ENCODE data around the gene GASK1B.

Gene GASK1B

GRCh38 chr4:158134222-158134621, 38.6 kb downstream of the GASK1B start:
- no peak for DNase-seq

- no peak for DNase-seq
Measured at GRCh38 chr4:158133551-158133950, 39.3 kb downstream of the GASK1B start.

GRCh38 chr4:158131027-158131426, 41.8 kb downstream of the GASK1B start:
- no peak for DNase-seq

- DNase-seq: no peak
Measured at GRCh38 chr4:158130204-158130603, 42.6 kb downstream of the GASK1B start.

GRCh38 chr4:158129694-158130093, 43.1 kb downstream of the GASK1B start:
- no peak for DNase-seq

- no peak for DNase-seq
Measured at GRCh38 chr4:158128540-158128939, 44.3 kb downstream of the GASK1B start.

- DNase-seq: no peak
Measured at GRCh38 chr4:158125310-158125709, 47.5 kb downstream of the GASK1B start.

Measured in KG1 (cell line).